Measurements from ENCODE around the gene IL13.

IL13 gene

GRCh38 chr5:132681983-132682382 lies 24.0 kb downstream of the IL13 start:
- no peak for DNase-seq (ENCODE audit: low read depth)
- TF ChIP-seq CTCF (IDR thresholded peaks at IDR 0.05; ENCODE audit: control insufficient read depth, extremely low read depth, insufficient read depth) = no peak
- no peak overlapping the region for H3K4me3 ChIP-seq (ENCODE audit: low read depth, low read length)

GRCh38 chr5:132684491-132684890 lies 26.5 kb downstream of the IL13 start:
- H3K4me3 ChIP-seq (ENCODE audit: low read depth, low read length) = no peak overlapping the region
- no peak for DNase-seq (ENCODE audit: low read depth)
- no peak for TF ChIP-seq CTCF (IDR thresholded peaks at IDR 0.05; ENCODE audit: control insufficient read depth, extremely low read depth, insufficient read depth)

GRCh38 chr5:132684922-132685720 lies 27.1 kb downstream of the IL13 start:
- no peak for TF ChIP-seq CTCF (IDR thresholded peaks at IDR 0.05; ENCODE audit: control insufficient read depth, extremely low read depth, insufficient read depth)
- no peak for DNase-seq (ENCODE audit: low read depth)
- no peak overlapping the region for H3K4me3 ChIP-seq (ENCODE audit: low read depth, low read length)

- TF ChIP-seq CTCF (IDR thresholded peaks at IDR 0.05; ENCODE audit: control insufficient read depth, extremely low read depth, insufficient read depth) = no peak
- H3K4me3 ChIP-seq (ENCODE audit: low read depth, low read length) = no peak overlapping the region
- DNase-seq (ENCODE audit: low read depth) = no peak
These were observed 28.2 kb downstream of the IL13 start for GRCh38 chr5:132686193-132686592.

- no peak for DNase-seq (ENCODE audit: low read depth)
- TF ChIP-seq CTCF (IDR thresholded peaks at IDR 0.05; ENCODE audit: control insufficient read depth, extremely low read depth, insufficient read depth) = no peak
- no peak overlapping the region for H3K4me3 ChIP-seq (ENCODE audit: low read depth, low read length)
These were observed 30.0 kb downstream of the IL13 start for GRCh38 chr5:132687995-132688394.

- no peak overlapping the region for H3K4me3 ChIP-seq (ENCODE audit: low read depth, low read length)
- DNase-seq (ENCODE audit: low read depth) = no peak
- TF ChIP-seq CTCF (IDR thresholded peaks at IDR 0.05; ENCODE audit: control insufficient read depth, extremely low read depth, insufficient read depth) = no peak
These were observed 30.8 kb downstream of the IL13 start for GRCh38 chr5:132688536-132689339.

Data from LNCaP clone FGC (cell line).